HG02588 (cell line): ENCODE measurements around the gene PEX14.
"Not testable (repeated sequence)": the region's sequence is repeated elsewhere in the genome, so short reads cannot be mapped to it uniquely, and the experiment has no call there.

Experiments used
- ATAC-seq: cut with Tn5 transposase; IDR thresholded peaks from one replicate; pipeline ENCODE4 v1.9.1; 2021; ENCODE audit warnings: mild to moderate bottlenecking, moderate library complexity; ENCODE audit not compliant: unreplicated experiment

PEX14 gene

GRCh38 chr1:10474613-10475507 is at the start of gene PEX14:
Gene PEX14, plus strand, starts transcription at chr1:10474950. Its CDS starts 17 bp downstream, at chr1:10474967.
- ATAC-seq = peak; percentile 60

GRCh38 chr1:10425826-10426534 is 48.8 kb upstream of the PEX14 start:
- ATAC-seq = not testable (repeated sequence)

DNA sequence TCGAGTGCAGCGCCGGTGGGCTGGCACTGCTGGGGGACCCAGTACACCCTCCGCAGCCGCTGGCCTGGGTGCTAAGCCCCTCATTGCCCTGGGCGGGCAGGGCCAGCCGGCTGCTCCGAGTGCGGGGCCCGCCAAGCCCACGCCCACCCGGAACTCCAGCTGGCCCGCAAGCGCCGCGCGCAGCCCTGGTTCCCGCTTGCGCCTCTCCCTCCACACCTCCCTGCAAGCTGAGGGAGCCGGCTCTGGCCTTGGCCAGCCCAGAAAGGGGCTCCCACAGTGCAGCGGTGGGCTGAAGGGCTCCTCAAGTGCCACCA is 48.3 kb upstream of the PEX14 start:
- ATAC-seq = not testable (repeated sequence)

- no peak for ATAC-seq
Observed at GRCh38 chr1:10428984-10429383, 45.8 kb upstream of the PEX14 start.

DNA sequence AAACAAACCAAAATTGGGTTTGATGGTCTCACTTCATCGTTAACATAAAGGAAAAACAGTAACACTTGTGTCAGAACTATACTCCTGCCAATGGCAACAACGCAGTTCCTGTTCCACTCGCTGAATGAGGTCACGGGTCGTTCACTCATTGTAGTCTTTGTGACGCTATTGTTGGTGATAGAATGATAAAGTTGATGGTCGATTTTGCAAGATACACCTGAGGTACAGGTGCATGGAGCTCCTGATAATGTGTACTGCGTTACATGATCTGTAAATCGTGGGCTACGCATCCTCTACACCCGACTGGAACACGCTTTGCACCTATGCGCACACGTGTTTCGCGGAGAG is 44.9 kb upstream of the PEX14 start:
- ATAC-seq = no peak

GRCh38 chr1:10430216-10431069 is 44.3 kb upstream of the PEX14 start, which contains the start of gene CENPS:
Gene CENPS, plus strand, starts transcription at chr1:10430433. Its CDS starts 85 bp downstream, at chr1:10430518.
- ATAC-seq = peak; percentile 80

DNA sequence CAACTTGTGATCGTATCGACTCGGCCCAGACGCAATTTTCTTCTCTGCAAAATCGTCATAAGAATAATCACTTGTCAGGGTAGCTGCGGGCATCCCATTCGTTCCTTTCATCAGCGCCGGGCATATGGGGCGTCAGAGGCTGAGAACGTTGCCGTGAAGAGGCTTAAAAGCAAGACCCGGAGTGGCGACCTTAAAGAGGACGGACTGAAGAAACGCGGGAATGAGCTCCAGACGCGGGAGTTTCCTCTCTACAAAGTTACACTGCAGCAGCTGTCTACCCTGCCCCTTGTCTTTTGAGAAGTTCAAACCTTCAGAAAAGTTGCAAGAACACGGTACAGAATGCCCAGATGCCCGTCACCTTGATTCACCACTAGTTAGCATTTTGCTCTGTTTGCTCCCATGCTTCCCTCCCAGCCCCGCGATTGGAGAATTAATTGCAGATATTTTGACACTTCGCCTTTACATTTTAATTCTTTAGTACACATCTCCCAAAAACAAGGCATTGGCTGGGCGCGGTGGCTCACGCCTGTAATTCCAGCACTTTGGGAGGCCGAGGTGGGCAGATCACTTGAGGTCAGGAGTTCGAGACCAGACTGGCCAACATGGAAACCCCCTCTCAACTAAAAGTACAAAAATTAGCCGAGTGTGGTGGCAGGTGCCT is 43.5 kb upstream of the PEX14 start:
- ATAC-seq = no peak

DNA sequence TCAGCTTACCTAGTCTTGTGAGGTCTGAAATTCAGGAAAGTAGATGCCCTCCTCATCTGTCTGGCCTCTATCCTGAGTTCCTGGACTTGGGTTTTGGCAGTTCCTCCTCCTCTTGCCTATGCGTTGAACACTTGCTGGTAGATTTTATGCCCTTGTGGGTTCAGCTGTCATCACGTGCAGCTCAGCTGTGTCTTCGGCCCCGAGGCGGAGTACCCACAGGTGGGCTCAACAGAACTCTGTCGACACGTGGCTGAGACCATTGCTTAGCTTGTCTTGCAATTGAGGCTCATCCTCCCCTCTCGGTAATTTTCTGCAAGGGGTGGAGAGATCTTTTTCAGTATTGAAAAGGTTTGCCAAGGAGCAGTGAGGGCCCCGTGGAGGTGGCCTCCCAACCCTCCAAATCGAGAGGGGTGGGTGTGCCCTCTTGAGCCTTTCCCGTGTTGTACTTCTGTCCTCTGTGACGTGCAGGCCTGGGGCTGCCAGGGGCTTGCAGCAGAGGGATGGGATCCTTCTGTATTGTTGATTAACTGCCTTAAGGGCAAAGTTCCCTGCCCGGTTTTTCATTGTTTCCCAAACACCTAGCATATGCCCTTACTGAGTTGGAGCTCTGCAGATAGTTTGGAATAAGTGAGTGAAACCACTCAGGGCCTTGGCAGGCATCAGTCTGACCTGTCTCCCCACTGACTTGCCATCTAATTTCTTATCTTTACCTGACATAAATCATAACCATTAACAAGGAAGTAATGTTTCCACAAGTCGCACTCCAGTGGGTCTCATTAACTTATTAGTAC is 41.6 kb upstream of the PEX14 start:
- ATAC-seq = no peak

- ATAC-seq = no peak
Observed at GRCh38 chr1:10433790-10434189, 41.0 kb upstream of the PEX14 start.

GRCh38 chr1:10434590-10434989 is 40.2 kb upstream of the PEX14 start:
- no peak for ATAC-seq

- no peak for ATAC-seq
Observed at GRCh38 chr1:10437052-10437451, 37.7 kb upstream of the PEX14 start.

DNA sequence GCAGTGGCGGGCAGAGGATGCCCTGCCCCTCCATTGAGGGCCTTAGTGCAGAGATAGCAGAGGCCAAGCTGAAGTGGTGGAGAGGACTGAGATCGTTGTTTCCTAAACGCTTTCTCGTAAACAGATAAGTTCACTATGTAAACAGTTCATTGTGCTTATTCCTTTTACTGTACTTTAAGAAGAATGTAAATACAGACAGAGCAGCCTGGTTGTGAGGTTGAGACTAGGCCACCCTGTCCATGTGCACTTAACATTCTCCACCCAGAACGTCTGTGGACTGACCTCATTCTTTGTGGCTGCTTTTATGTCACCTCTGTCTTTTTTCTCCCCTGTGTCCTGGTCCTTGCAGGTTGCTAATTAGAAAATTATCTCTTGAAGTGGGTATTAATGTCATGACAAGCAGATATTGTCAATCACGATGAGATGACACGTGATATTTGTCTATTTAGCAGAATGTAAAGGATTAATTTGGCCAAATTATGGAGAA is 36.0 kb upstream of the PEX14 start:
- no peak for ATAC-seq

- no peak for ATAC-seq
Observed at GRCh38 chr1:10440305-10440704, 34.4 kb upstream of the PEX14 start.

GRCh38 chr1:10440794-10441193 is 34.0 kb upstream of the PEX14 start:
- no peak for ATAC-seq

DNA sequence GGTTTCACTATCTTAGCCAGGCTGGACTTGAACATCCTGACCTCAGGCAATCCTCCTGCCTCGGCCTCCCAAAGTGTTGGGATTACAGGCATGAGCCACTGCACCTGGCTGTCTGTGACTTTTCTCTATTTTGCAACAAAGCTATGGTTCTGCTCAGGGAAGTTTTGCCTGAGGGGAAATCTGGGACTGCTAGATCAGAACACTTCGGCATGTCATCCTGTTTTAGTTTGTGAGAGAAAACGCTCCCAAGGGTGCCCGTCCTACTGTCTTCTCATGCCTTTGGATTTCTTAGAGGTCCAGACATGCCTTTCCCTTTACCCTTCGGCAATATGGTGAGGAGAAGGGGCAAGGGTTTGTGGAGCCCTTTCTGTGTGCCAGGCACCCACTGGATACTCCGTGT is 30.5 kb upstream of the PEX14 start:
- ATAC-seq = no peak

DNA sequence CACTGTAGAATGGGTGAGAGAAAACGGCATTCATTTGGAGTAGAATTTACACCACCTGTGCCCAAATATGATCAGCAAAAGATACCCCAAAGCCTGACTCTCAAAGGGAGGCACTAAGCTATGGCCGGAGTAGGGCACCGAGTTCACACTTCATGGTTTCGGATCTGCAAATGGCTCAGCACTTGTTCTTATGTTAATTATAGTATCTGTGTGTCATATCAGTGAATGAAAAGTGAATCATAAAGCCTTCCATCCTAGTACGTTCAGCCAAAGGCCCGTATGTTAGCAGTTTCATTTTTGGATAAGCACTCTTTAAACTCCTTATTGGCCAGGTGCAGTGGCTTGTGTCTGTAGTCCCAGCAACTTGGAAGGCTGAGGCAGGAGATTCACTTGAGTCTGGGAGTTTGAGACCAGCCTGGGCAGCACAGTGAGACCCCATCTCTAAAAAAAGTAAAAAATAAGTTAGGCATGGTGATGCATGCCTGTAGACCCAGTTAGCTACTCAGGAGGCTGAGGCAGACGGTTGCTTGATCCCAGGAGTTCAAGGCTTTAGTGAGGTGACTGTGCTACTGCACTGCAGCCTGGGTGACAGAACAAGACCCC is 29.9 kb upstream of the PEX14 start:
- ATAC-seq = no peak

GRCh38 chr1:10446790-10447422 is 27.8 kb upstream of the PEX14 start:
- no peak for ATAC-seq

GRCh38 chr1:10449751-10450150 is 25.0 kb upstream of the PEX14 start, which contains the start of gene CORT:
Gene CORT, plus strand, starts transcription at chr1:10450031. Its CDS starts 193 bp downstream, at chr1:10450224.
- ATAC-seq = no peak
